Measurements from ENCODE around the gene SCARB2. TPM values are rescaled to one million over a fixed set of nuclear protein-coding genes. Genes with fewer than 3 reads are reported as not detected.

SCARB2 gene
- total and polyA plus RNA-seq, 4 donors, result 58.2 to 136 (median 73.7) TPM

- Histone ChIP-seq H3K9ac (ENCODE audit: low read depth in 1 of 2, low read length in 2 of 2) (no peak overlapping the region), H3K4me1 (ENCODE audit: control insufficient read depth in 4 of 4, insufficient read depth in 4 of 4, low read length in 3 of 4) (peaks cover 0 to 6% (median 2%) of the 10 kb centered on the region in 4 donors), H3K27ac (ENCODE audit: low read depth in 1 of 2, low read length in 2 of 2) (no peak overlapping the region), H3K4me3 (ENCODE audit: low read depth in 1 of 3, low read length in 3 of 3) (no peak overlapping the region), H3K27me3 (ENCODE audit: control insufficient read depth in 4 of 4, insufficient read depth in 4 of 4, low read length in 3 of 4) (no peaks in the 10 kb centered on the region), H3K9me3 (ENCODE audit: control insufficient read depth in 4 of 4, low read length in 3 of 4) (no peaks in the 10 kb centered on the region), H3K36me3 (ENCODE audit: control insufficient read depth in 4 of 4, insufficient read depth in 3 of 4, low read depth in 1 of 4, low read length in 3 of 4) (peaks cover 10 to 39% (median 33%) of the 10 kb centered on the region in 4 donors)
- DNase-seq (ENCODE audit: low spot score), result no peak
- no peak for TF ChIP-seq YY1 (IDR thresholded peaks at IDR 0.05)
- TF ChIP-seq EGR1 (IDR thresholded peaks at IDR 0.05; ENCODE audit: low read depth in 2 of 2), result no peak
- no peak for TF ChIP-seq HNF4G (IDR thresholded peaks at IDR 0.05)
- TF ChIP-seq JUND (IDR thresholded peaks at IDR 0.05), result no peak
- TF ChIP-seq RAD21 (IDR thresholded peaks at IDR 0.05), result no peak
- TF ChIP-seq HNF4A (conservative IDR thresholded peaks at IDR 0.05), result no peak
- TF ChIP-seq RXRA (IDR thresholded peaks at IDR 0.05), result no peak
- no peak for TF ChIP-seq GABPA (IDR thresholded peaks at IDR 0.05 in 1 of 2, conservative IDR thresholded peaks at IDR 0.05 in 1 of 2)
- TF ChIP-seq SP1 (IDR thresholded peaks at IDR 0.05), result no peak
- TF ChIP-seq, protein P1, sequence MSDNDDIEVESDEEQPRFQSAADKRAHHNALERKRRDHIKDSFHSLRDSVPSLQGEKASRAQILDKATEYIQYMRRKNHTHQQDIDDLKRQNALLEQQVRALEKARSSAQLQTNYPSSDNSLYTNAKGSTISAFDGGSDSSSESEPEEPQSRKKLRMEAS (IDR thresholded peaks at IDR 0.05), result no peak
- TF ChIP-seq FOXA2 (IDR thresholded peaks at IDR 0.05), result no peak
- no peak for TF ChIP-seq REST (IDR thresholded peaks at IDR 0.05)
- no peak for TF ChIP-seq TAF1 (conservative IDR thresholded peaks at IDR 0.05)
- TF ChIP-seq ZBTB33 (IDR thresholded peaks at IDR 0.05), result no peak
- no peak for TF ChIP-seq CTCF (IDR thresholded peaks at IDR 0.05; ENCODE audit: low read depth, low read length, missing input control)
- TF ChIP-seq NR2F2 (IDR thresholded peaks at IDR 0.05), result no peak
- TF ChIP-seq, protein P2, sequence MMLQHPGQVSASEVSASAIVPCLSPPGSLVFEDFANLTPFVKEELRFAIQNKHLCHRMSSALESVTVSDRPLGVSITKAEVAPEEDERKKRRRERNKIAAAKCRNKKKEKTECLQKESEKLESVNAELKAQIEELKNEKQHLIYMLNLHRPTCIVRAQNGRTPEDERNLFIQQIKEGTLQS (IDR thresholded peaks at IDR 0.05), result no peak
- TF ChIP-seq FOXA1 (IDR thresholded peaks at IDR 0.05), result no peak
- 56% methylated on average over 2 of the region's 2 CpGs for WGBS
These were observed 35.3 kb downstream of the SCARB2 start for GRCh38 chr4:76178296-76178695.

Data from liver (tissue), 9 donors.